ENCODE data around the gene CABCOCO1. TPM values are rescaled to one million over a fixed set of nuclear protein-coding genes. Genes with fewer than 3 reads are reported as not detected.

CABCOCO1 gene
- total RNA-seq, 4 donors from 2014 or later: not detected

GRCh38 chr10:61795147-61795546 lies 132.4 kb downstream of the CABCOCO1 start:
- TF ChIP-seq, protein P1, sequence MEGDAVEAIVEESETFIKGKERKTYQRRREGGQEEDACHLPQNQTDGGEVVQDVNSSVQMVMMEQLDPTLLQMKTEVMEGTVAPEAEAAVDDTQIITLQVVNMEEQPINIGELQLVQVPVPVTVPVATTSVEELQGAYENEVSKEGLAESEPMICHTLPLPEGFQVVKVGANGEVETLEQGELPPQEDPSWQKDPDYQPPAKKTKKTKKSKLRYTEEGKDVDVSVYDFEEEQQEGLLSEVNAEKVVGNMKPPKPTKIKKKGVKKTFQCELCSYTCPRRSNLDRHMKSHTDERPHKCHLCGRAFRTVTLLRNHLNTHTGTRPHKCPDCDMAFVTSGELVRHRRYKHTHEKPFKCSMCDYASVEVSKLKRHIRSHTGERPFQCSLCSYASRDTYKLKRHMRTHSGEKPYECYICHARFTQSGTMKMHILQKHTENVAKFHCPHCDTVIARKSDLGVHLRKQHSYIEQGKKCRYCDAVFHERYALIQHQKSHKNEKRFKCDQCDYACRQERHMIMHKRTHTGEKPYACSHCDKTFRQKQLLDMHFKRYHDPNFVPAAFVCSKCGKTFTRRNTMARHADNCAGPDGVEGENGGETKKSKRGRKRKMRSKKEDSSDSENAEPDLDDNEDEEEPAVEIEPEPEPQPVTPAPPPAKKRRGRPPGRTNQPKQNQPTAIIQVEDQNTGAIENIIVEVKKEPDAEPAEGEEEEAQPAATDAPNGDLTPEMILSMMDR (IDR thresholded peaks at IDR 0.05): no peak
- Histone ChIP-seq H3K27me3 (no peaks in the 10 kb centered on the region), H3K4me1 (peaks cover 0 to 20% (median 0%) of the 10 kb centered on the region in 4 donors), H3K9me3 (no peaks in the 10 kb centered on the region), H3K4me3 (no peak overlapping the region), H3K36me3 (no peaks in the 10 kb centered on the region), H3K27ac (no peak overlapping the region)
- no peak for DNase-seq (ENCODE audit: low spot score in 2 of 2)
- WGBS, 2 donors: 78 to 89% methylated on average over 2 of the region's 2 CpGs

DNA sequence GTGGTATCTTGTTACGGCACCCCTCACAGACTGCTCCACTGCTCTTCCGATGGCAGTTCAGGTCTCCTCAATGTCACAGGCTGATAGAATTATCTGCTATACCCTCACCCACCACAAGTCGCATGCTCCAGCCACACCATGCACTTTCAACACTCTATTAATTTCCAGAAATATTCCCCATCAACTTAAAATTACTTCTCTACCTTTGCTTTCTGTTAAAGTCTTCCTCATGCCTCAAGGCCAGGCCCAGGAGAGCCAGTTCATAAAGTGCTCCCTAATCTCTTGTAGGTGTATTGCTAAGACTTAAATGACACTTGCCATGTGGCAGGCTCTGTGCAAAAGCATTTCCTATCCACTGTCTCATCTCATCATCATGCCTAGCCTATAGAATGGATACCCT lies 132.8 kb downstream of the CABCOCO1 start:
- no peak overlapping the region for H3K27ac ChIP-seq
- TF ChIP-seq POLR2A (IDR thresholded peaks at IDR 0.05) (no peak), EP300 (IDR thresholded peaks at IDR 0.05) (no peak)
- TF ChIP-seq, protein P1 (IDR thresholded peaks at IDR 0.05): no peak
- no peaks in the 10 kb centered on the region for H3K9me3 ChIP-seq
- peaks cover 0 to 20% (median 0%) of the 10 kb centered on the region in 4 donors for H3K4me1 ChIP-seq
- H3K27me3 ChIP-seq: no peaks in the 10 kb centered on the region
- H3K4me3 ChIP-seq: no peak overlapping the region
- 79 to 99% methylated on average over 3 of the region's 3 CpGs for WGBS, 2 donors
- DNase-seq (ENCODE audit: low spot score in 2 of 2): no peak
- H3K36me3 ChIP-seq: no peaks in the 10 kb centered on the region

GRCh38 chr10:61796785-61797184 lies 134.1 kb downstream of the CABCOCO1 start:
- no peaks in the 10 kb centered on the region for H3K36me3 ChIP-seq
- WGBS, 2 donors: 96% methylated on average over 1 of the region's 1 CpG
- H3K4me3 ChIP-seq: no peak overlapping the region
- H3K27ac ChIP-seq: no peak overlapping the region
- no peaks in the 10 kb centered on the region for H3K9me3 ChIP-seq
- H3K4me1 ChIP-seq: peaks cover 0 to 13% (median 0%) of the 10 kb centered on the region in 4 donors
- TF ChIP-seq EP300 (IDR thresholded peaks at IDR 0.05): no peak
- TF ChIP-seq, protein P1 (IDR thresholded peaks at IDR 0.05): no peak
- TF ChIP-seq POLR2A (IDR thresholded peaks at IDR 0.05): no peak
- DNase-seq (ENCODE audit: low spot score in 2 of 2): no peak
- H3K27me3 ChIP-seq: no peaks in the 10 kb centered on the region

DNA sequence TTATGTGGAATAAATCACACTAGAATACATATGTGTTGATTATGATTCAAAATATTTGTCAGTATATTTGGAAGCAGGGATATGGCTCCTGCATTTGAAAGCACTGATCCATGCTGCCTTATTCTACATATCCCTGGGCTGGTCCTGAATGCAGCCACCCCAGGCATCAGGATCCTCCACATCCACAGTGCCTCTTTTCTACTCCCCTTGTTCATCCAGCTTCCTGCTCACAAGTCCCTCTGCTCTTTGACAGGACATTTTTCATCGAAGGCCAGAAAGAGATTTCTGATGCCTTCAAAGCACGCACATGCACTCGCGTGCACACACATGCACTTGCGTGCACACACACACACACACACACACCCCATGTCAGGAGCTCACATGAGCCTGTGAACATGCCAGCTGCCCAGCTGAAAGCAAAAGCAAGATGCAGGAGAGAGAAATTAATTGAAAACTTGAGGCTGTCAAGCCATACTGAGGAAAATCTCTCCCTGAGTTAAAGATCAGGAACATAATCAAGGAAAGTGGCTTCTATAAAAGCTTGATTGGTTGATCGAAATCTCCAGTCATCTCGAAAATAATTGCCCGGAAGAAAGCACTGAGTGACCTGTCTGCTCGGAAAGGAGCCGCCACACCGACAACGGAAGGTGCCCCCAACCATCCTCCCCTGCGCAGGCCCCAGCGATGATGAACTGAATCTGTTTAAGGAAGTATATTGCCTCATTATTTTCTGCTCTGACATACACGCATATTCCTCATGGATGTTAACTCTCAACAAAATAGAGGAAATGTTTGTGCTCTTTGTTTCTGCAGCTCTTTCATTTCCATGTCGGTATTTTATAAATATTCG lies 134.8 kb downstream of the CABCOCO1 start:
- WGBS, 2 donors: 71 to 83% methylated on average over 17 of the region's 17 CpGs

DNA sequence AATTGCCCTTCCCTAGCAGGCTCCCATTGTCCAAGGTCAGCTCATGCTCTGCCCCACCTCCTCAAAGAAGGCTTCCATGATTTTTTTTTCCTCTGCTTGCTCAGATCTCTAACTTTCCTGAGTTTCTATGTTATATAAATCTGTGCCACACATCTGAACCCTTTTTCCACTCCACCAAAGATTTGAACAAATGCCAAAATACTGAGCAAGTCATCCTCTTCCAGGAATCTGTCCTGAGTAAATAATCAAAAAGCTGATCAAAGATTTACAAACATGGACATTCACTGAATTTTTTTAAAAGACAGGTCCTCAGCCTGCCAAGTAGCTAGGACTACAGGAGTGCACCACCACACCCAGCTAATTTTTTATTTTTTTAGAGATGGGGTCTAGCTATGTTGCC lies 136.0 kb downstream of the CABCOCO1 start:
- TF ChIP-seq, protein P1 (IDR thresholded peaks at IDR 0.05): no peak
- TF ChIP-seq EP300 (IDR thresholded peaks at IDR 0.05): no peak
- no peak for DNase-seq (ENCODE audit: low spot score in 2 of 2)
- Histone ChIP-seq H3K27ac (no peak overlapping the region), H3K27me3 (no peaks in the 10 kb centered on the region), H3K9me3 (no peaks in the 10 kb centered on the region), H3K4me1 (peaks cover 0 to 11% (median 0%) of the 10 kb centered on the region in 4 donors), H3K36me3 (no peaks in the 10 kb centered on the region), H3K4me3 (no peak overlapping the region)

More for the DNA sequence above, 134.8 kb downstream of the CABCOCO1 start:
- no peaks in the 10 kb centered on the region for H3K9me3 ChIP-seq
- no peaks in the 10 kb centered on the region for H3K27me3 ChIP-seq
- H3K4me3 ChIP-seq: no peak overlapping the region
- peaks cover 0 to 13% (median 0%) of the 10 kb centered on the region in 4 donors for H3K4me1 ChIP-seq
- H3K27ac ChIP-seq: no peak overlapping the region
- no peak for DNase-seq (ENCODE audit: low spot score in 2 of 2)
- no peaks in the 10 kb centered on the region for H3K36me3 ChIP-seq
- TF ChIP-seq POLR2A (IDR thresholded peaks at IDR 0.05) (no peak), EP300 (IDR thresholded peaks at IDR 0.05) (no peak)
- TF ChIP-seq, protein P1 (IDR thresholded peaks at IDR 0.05): no peak
